ES-I3 (cell line): ENCODE measurements around the gene FRRS1L.
A peak's percentile ranks its signal among the peaks of the same experiment; 100 is the strongest.

Experiments
- H3K36me3 ChIP-seq: 2 replicates; pipeline ENCODE4 v1.6.1; 2013; ENCODE audit warnings: mild to moderate bottlenecking, low read length, control low read depth, moderate library complexity; ENCODE audit not compliant: insufficient read depth
- H3K4me1 ChIP-seq: 2 replicates; pipeline ENCODE4 v1.6.1; 2013; ENCODE audit warnings: mild to moderate bottlenecking, control low read depth, low read length; ENCODE audit not compliant: insufficient read depth
- H3K9ac ChIP-seq: 2 replicates; pipeline ENCODE4 v1.6.1; 2013; ENCODE audit warnings: low read depth, mild to moderate bottlenecking, low read length, moderate library complexity
- H3K9me3 ChIP-seq: 2 replicates; pipeline ENCODE4 v1.6.1; 2013; ENCODE audit warnings: mild to moderate bottlenecking, low read length, moderate library complexity; ENCODE audit not compliant: control insufficient read depth, insufficient read depth

FRRS1L gene

GRCh38 chr9:109186857-109187520, 19.9 kb upstream of the FRRS1L start:
- no peaks in the 10 kb centered on the region for H3K9me3 ChIP-seq
- no peaks in the 10 kb centered on the region for H3K36me3 ChIP-seq
- H3K4me1 ChIP-seq: no peaks in the 10 kb centered on the region
- H3K9ac ChIP-seq: no peak overlapping the region

GRCh38 chr9:109182940-109183798, 16.1 kb upstream of the FRRS1L start:
- H3K9me3 ChIP-seq: no peaks in the 10 kb centered on the region
- no peak overlapping the region for H3K9ac ChIP-seq
- H3K36me3 ChIP-seq: no peaks in the 10 kb centered on the region
- no peaks in the 10 kb centered on the region for H3K4me1 ChIP-seq

GRCh38 chr9:109182550-109182939, 15.5 kb upstream of the FRRS1L start:
- Histone ChIP-seq H3K4me1 (no peaks in the 10 kb centered on the region), H3K36me3 (no peaks in the 10 kb centered on the region), H3K9ac (no peak overlapping the region), H3K9me3 (no peaks in the 10 kb centered on the region)

- H3K4me1 ChIP-seq: no peaks in the 10 kb centered on the region
- H3K9me3 ChIP-seq: no peaks in the 10 kb centered on the region
- H3K36me3 ChIP-seq: no peaks in the 10 kb centered on the region
- H3K9ac ChIP-seq: no peak overlapping the region
Observed at GRCh38 chr9:109181284-109181683, 14.2 kb upstream of the FRRS1L start.

GRCh38 chr9:109179801-109180523, 12.9 kb upstream of the FRRS1L start:
- Histone ChIP-seq H3K4me1 (no peaks in the 10 kb centered on the region), H3K36me3 (no peaks in the 10 kb centered on the region), H3K9ac (no peak overlapping the region), H3K9me3 (no peaks in the 10 kb centered on the region)

GRCh38 chr9:109176963-109177362, 9.9 kb upstream of the FRRS1L start:
- no peaks in the 10 kb centered on the region for H3K4me1 ChIP-seq
- no peaks in the 10 kb centered on the region for H3K9me3 ChIP-seq
- H3K36me3 ChIP-seq: no peaks in the 10 kb centered on the region
- no peak overlapping the region for H3K9ac ChIP-seq

- no peaks in the 10 kb centered on the region for H3K36me3 ChIP-seq
- H3K4me1 ChIP-seq: no peaks in the 10 kb centered on the region
- no peak overlapping the region for H3K9ac ChIP-seq
- H3K9me3 ChIP-seq: no peaks in the 10 kb centered on the region
Observed at GRCh38 chr9:109176386-109176785, 9.3 kb upstream of the FRRS1L start.

- Histone ChIP-seq H3K36me3 (no peaks in the 10 kb centered on the region), H3K4me1 (no peaks in the 10 kb centered on the region), H3K9ac (no peak overlapping the region), H3K9me3 (no peaks in the 10 kb centered on the region)
Observed at GRCh38 chr9:109172935-109173334, 5.9 kb upstream of the FRRS1L start.

GRCh38 chr9:109171926-109172325, 4.9 kb upstream of the FRRS1L start:
- H3K9me3 ChIP-seq: no peaks in the 10 kb centered on the region
- H3K4me1 ChIP-seq: no peaks in the 10 kb centered on the region
- H3K9ac ChIP-seq: no peak overlapping the region
- no peaks in the 10 kb centered on the region for H3K36me3 ChIP-seq

- Histone ChIP-seq H3K9me3 (peaks cover 6% of the 10 kb centered on the region), H3K36me3 (no peaks in the 10 kb centered on the region), H3K4me1 (no peaks in the 10 kb centered on the region; the same call in 1 of the 2 replicates), H3K9ac (no peak overlapping the region)
Observed at GRCh38 chr9:109168170-109168569, 1.1 kb upstream of the FRRS1L start.

- Histone ChIP-seq H3K36me3 (no peaks in the 10 kb centered on the region), H3K4me1 (no peaks in the 10 kb centered on the region; the same call in 1 of the 2 replicates), H3K9me3 (peaks cover 6% of the 10 kb centered on the region), H3K9ac (peak overlapping the region; percentile 54; the same call in 1 of the 2 replicates)
Observed at GRCh38 chr9:109167716-109168115, 667 bp upstream of the FRRS1L start.

- Histone ChIP-seq H3K4me1 (no peaks in the 10 kb centered on the region; the same call in 1 of the 2 replicates), H3K9me3 (peaks cover 6% of the 10 kb centered on the region), H3K9ac (peak overlapping the region; percentile 43; the same call in 1 of the 2 replicates), H3K36me3 (no peaks in the 10 kb centered on the region)
Observed at GRCh38 chr9:109166171-109166770, 778 bp downstream of the FRRS1L start.

- no peak overlapping the region for H3K9ac ChIP-seq
- H3K9me3 ChIP-seq: peaks cover 6% of the 10 kb centered on the region
- no peaks in the 10 kb centered on the region for H3K36me3 ChIP-seq
- no peaks in the 10 kb centered on the region; the same call in 1 of the 2 replicates for H3K4me1 ChIP-seq
Observed at GRCh38 chr9:109164042-109164441, 3.0 kb downstream of the FRRS1L start.

- no peak overlapping the region for H3K9ac ChIP-seq
- peaks cover 6% of the 10 kb centered on the region for H3K9me3 ChIP-seq
- H3K36me3 ChIP-seq: no peaks in the 10 kb centered on the region
- no peaks in the 10 kb centered on the region; the same call in 1 of the 2 replicates for H3K4me1 ChIP-seq
Observed at GRCh38 chr9:109163194-109163593, 3.9 kb downstream of the FRRS1L start.
